HepG2 (cell line): ENCODE results near the gene TH. TPM values are rescaled to one million over a fixed set of nuclear protein-coding genes. Genes with fewer than 3 reads are reported as not detected.
A peak's percentile ranks its signal among the peaks of the same experiment; 100 is the strongest.

Source experiments
- BRF2 ChIP-seq: sonication (generic); formaldehyde crosslinking; IDR thresholded peaks from 2 replicates; pipeline ENCODE4 v1.8.1; 2022; ENCODE audit warnings: mild to moderate bottlenecking, missing genetic modification reagents
- CAMTA2 ChIP-seq: sonication (generic); formaldehyde crosslinking; IDR thresholded peaks from 2 replicates; pipeline ENCODE4 v1.4.0; 2020; ENCODE audit warnings: mild to moderate bottlenecking, missing genetic modification reagents, borderline replicate concordance
- CENPBD1 ChIP-seq: sonication (generic); formaldehyde crosslinking; IDR thresholded peaks from 2 replicates; pipeline ENCODE4 v1.8.0; 2022; ENCODE audit warnings: missing genetic modification reagents, low read depth, mild to moderate bottlenecking, borderline replicate concordance
- E2F1 ChIP-seq: sonication (generic); formaldehyde crosslinking; IDR thresholded peaks from 2 replicates; pipeline ENCODE4 v1.5.0; 2020; ENCODE audit warnings: missing genetic modification reagents
- FOXO4 ChIP-seq: sonication (generic); formaldehyde crosslinking; conservative IDR thresholded peaks from 2 replicates; pipeline ENCODE4 v1.8.1; 2023; ENCODE audit warnings: missing genetic modification reagents
- HDAC2 ChIP-seq: sonication (generic); formaldehyde crosslinking; IDR thresholded peaks from 2 replicates; pipeline ENCODE4 v1.4.0; 2020; ENCODE audit warnings: missing genetic modification reagents
- MTERF4 ChIP-seq: sonication (generic); formaldehyde crosslinking; IDR thresholded peaks from 2 replicates; pipeline ENCODE4 v1.8.0; 2023; ENCODE audit warnings: mild to moderate bottlenecking, missing genetic modification reagents
- PREB ChIP-seq: sonication (generic); formaldehyde crosslinking; IDR thresholded peaks from 2 replicates; pipeline ENCODE4 v1.4.0; 2020; ENCODE audit warnings: missing genetic modification reagents
- RERE ChIP-seq: IDR thresholded peaks from 2 replicates; pipeline ENCODE4 v1.6.1; 2016; ENCODE audit warnings: low read depth, missing genetic modification reagents, missing compliant biosample characterization
- ZNF17 ChIP-seq: sonication (generic); formaldehyde crosslinking; IDR thresholded peaks from 2 replicates; pipeline ENCODE4 v1.5.0; 2020; ENCODE audit warnings: mild to moderate bottlenecking, missing genetic modification reagents
- ZNF577 ChIP-seq: sonication (generic); formaldehyde crosslinking; IDR thresholded peaks from 2 replicates; pipeline ENCODE4 v1.4.0; 2020; ENCODE audit warnings: mild to moderate bottlenecking, low read depth, missing genetic modification reagents, borderline replicate concordance
- ZNF615 ChIP-seq: sonication (generic); formaldehyde crosslinking; IDR thresholded peaks from 2 replicates; pipeline ENCODE4 v1.5.0; 2020; ENCODE audit warnings: mild to moderate bottlenecking, missing genetic modification reagents, borderline replicate concordance
- ZNF703 ChIP-seq: sonication (generic); formaldehyde crosslinking; IDR thresholded peaks from 2 replicates; pipeline ENCODE4 v1.5.1; 2020; ENCODE audit warnings: missing genetic modification reagents, mild to moderate bottlenecking, moderate library complexity, borderline replicate concordance
- ZNF773 ChIP-seq: sonication (generic); formaldehyde crosslinking; IDR thresholded peaks from 2 replicates; pipeline ENCODE4 v1.4.0; 2020; ENCODE audit warnings: missing genetic modification reagents, borderline replicate concordance
- polyA plus RNA-seq, 8 experiments: library from polyadenylated mRNA; depleted of rRNA in 3 of 8; stranded (reverse) in 7 of 8; unstranded in 1 of 8; fragments of >200 nt; fragmentation: Illumina TruSeq in 4 of 8; extraction: Trizol in 4 of 8; gene quantifications; 2 replicates each; pipeline versions ENCODE4 v1.2.1 to v1.2.3, GENCODE V29; 2011 to 2016; ENCODE audit warnings: low read depth in 4 of 8, missing spikeins in 1 of 8, mixed read lengths in 1 of 8; ENCODE audit not compliant: insufficient read depth in 1 of 8
- total RNA-seq, 5 experiments: library from RNA; depleted of rRNA; stranded (reverse); fragments of >200 nt; fragmentation: Illumina TruSeq; extraction: Trizol; gene quantifications; 2 replicates each; pipeline ENCODE4 v1.2.3, GENCODE V29; 2016; ENCODE audit warnings: low read depth in 1 of 5

TH gene
- total and polyA plus RNA-seq, 2 of the 13 experiments (the other 11 are each of a cell fraction or from before 2014, with no cell fraction given) = 0.36 TPM; not detected in 1

GRCh38 chr11:2135648-2136201, 35.9 kb downstream of the TH start (continued):
- TF ChIP-seq RERE (no peak), ZNF773 (CRISPR knock-in tag) (0 out of 2 replicates have a peak, but pooled peaks have one; percentile 22), ZNF703 (CRISPR knock-in tag) (no peak; the same call in 1 of the 2 replicates), CAMTA2 (no peak), ZNF577 (CRISPR knock-in tag) (no peak), FOXO4 (CRISPR knock-in tag) (no peak), ZNF17 (CRISPR knock-in tag) (no peak), E2F1 (CRISPR knock-in tag) (0 out of 2 replicates have a peak, but pooled peaks have one; percentile 30), ZNF615 (CRISPR knock-in tag) (no peak), BRF2 (CRISPR knock-in tag) (no peak), MTERF4 (CRISPR knock-in tag) (no peak), CENPBD1 (CRISPR knock-in tag) (no peak), HDAC2 (CRISPR knock-in tag) (peak; percentile 13; the same call in 1 of the 2 replicates), PREB (CRISPR knock-in tag) (no peak)
